ENCODE data around the gene SULT4A1.

DNA sequence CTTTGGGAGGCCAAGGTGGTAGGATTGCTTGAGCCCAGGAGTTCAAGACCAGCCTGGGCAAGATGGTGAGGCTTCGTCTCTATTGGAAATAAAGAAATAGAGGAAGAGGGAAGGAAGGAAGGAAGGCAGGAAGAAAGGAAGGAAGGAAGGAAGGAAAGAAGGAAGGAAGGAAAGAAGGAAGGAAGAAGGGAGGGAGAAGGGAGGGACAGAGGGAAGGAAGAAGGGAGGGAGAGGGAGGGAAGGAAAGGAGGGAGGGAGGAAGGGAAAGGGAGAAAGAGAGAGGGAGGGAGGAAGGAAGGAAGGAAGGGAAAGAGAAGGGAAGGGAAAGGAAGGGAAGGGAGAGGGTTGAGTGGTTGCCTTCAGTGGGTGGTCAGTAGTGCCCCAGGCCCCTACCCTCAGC is 47.4 kb upstream of the SULT4A1 start:
- TF ChIP-seq, protein P1, sequence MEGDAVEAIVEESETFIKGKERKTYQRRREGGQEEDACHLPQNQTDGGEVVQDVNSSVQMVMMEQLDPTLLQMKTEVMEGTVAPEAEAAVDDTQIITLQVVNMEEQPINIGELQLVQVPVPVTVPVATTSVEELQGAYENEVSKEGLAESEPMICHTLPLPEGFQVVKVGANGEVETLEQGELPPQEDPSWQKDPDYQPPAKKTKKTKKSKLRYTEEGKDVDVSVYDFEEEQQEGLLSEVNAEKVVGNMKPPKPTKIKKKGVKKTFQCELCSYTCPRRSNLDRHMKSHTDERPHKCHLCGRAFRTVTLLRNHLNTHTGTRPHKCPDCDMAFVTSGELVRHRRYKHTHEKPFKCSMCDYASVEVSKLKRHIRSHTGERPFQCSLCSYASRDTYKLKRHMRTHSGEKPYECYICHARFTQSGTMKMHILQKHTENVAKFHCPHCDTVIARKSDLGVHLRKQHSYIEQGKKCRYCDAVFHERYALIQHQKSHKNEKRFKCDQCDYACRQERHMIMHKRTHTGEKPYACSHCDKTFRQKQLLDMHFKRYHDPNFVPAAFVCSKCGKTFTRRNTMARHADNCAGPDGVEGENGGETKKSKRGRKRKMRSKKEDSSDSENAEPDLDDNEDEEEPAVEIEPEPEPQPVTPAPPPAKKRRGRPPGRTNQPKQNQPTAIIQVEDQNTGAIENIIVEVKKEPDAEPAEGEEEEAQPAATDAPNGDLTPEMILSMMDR (IDR thresholded peaks at IDR 0.05) = no peak
- TF ChIP-seq POLR2A (IDR thresholded peaks at IDR 0.05) = no peak

Data from testis (tissue), 2 donors.